C4-2B (cell line): ENCODE measurements around the gene ATAD3B.

Experiments
- H3K27ac ChIP-seq: fragments of 450-650 bp; 2 replicates; pipeline ENCODE4 v1.5.1; 2017
- ZFX ChIP-seq: fragments of 450-650 bp; IDR thresholded peaks from 2 replicates; pipeline ENCODE4 v1.6.1; 2017
- TF ChIP-seq, protein P1 (sequence below): fragments of 450-650 bp; conservative IDR thresholded peaks from 2 replicates; pipeline ENCODE4 v1.5.1; 2017; ENCODE audit warnings: mild to moderate bottlenecking

ATAD3B gene

DNA sequence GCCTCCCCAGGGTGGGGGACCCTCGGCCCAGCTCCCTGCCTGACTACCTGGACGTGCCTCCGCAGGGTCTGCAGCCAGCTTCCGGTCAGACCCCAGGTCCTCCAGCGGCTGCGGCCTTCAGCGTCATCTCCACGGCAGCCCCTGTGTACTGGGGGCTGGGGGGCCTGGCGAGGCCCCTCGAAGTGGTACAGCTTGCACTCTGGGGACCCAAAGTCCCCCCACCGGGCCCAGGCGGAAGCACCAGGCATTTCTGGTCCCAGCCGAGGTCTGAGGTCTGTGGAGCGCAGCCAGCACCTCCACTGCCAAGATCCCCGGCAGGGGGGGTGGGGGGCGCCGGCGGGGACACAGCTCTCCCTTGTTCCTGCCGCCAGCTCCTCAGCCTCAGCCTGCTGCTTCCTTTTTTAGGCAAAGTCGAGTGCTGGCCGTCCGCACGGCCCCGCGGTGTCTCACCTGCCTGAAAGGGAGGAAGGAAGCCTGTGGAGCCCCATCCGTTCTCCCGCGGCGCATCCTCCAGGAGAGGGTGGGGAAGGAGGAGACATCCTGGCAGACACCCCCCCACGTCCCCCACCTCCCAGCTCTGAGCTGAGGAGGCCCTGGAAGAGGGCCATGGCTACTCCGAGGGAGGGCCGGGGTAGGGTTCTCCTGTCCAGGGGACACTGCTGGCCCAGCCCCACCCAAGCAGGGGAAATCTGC lies 37.3 kb upstream of the ATAD3B start:
- H3K27ac ChIP-seq, result peak overlapping the region; percentile 100
- TF ChIP-seq, protein P1, sequence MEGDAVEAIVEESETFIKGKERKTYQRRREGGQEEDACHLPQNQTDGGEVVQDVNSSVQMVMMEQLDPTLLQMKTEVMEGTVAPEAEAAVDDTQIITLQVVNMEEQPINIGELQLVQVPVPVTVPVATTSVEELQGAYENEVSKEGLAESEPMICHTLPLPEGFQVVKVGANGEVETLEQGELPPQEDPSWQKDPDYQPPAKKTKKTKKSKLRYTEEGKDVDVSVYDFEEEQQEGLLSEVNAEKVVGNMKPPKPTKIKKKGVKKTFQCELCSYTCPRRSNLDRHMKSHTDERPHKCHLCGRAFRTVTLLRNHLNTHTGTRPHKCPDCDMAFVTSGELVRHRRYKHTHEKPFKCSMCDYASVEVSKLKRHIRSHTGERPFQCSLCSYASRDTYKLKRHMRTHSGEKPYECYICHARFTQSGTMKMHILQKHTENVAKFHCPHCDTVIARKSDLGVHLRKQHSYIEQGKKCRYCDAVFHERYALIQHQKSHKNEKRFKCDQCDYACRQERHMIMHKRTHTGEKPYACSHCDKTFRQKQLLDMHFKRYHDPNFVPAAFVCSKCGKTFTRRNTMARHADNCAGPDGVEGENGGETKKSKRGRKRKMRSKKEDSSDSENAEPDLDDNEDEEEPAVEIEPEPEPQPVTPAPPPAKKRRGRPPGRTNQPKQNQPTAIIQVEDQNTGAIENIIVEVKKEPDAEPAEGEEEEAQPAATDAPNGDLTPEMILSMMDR, result no peak
- TF ChIP-seq ZFX, result no peak

DNA sequence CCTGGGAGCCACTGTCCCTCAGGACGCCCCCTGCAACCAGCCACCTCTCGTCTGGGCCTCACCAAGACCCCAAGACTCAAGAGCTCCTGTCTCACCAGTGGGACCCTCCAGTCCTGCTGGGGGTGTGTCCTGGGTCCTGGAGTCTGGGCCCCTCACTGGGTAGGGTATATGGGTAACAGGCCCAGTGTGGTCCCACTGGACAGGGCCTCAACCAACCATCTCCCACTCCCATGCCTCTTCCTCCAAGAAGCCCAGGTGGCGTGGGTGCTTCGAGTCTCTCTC lies 36.8 kb upstream of the ATAD3B start:
- TF ChIP-seq, protein P1, result no peak
- no peak for TF ChIP-seq ZFX

DNA sequence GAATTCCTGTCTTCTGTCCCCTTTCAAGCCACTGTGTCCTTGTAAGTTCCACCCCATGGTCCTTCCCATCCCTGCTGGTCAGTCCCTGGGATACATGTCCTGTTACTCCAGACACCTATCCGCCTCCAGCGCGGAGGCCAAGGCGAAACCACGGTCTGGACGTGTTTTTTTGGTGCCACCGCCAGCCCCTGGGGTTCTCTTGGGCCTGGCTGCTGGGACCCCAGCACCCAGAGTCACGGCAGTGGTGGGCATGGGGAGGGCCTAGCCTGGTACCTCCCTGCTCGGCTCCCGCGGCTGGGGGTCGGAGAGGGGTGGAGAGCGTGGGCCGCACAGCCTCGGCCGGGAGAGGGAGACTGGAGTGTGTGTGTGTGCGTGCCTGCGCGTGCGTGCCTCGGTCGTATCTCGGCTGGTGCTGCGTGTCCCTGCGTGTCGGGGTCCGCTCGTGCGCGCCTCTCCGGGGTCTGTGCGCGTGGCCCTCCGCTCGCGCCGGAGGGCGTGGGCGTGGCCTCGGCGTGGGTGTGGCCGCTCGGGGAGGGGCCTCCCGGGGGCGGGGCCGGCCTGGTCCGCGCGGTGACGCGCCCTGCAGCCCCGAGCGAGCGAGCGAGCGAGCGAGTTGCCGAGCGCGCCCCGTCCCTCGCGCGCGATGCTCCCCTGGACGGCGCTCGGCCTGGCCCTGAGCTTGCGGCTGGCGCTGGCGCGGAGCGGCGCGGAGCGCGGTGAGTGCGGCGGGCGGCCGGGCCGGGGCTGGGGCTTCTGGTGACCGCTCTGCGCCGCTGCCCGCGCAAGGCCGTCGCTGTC lies 36.3 kb upstream of the ATAD3B start, which contains the start of gene VWA1:
Gene VWA1, plus strand, starts transcription at position 585 of the 798 bp plus-strand sequence. Its CDS starts 59 bp downstream, at position 644.
- H3K27ac ChIP-seq, result peak within 1 kb of the TSS; percentile 100
- TF ChIP-seq, protein P1, result no peak; the same call in 1 of the 2 replicates
- TF ChIP-seq ZFX, result peak; percentile 59; the same call in 1 of the 2 replicates

More for the DNA sequence above, 36.8 kb upstream of the ATAD3B start:
- peak overlapping the region; percentile 100 for H3K27ac ChIP-seq

DNA sequence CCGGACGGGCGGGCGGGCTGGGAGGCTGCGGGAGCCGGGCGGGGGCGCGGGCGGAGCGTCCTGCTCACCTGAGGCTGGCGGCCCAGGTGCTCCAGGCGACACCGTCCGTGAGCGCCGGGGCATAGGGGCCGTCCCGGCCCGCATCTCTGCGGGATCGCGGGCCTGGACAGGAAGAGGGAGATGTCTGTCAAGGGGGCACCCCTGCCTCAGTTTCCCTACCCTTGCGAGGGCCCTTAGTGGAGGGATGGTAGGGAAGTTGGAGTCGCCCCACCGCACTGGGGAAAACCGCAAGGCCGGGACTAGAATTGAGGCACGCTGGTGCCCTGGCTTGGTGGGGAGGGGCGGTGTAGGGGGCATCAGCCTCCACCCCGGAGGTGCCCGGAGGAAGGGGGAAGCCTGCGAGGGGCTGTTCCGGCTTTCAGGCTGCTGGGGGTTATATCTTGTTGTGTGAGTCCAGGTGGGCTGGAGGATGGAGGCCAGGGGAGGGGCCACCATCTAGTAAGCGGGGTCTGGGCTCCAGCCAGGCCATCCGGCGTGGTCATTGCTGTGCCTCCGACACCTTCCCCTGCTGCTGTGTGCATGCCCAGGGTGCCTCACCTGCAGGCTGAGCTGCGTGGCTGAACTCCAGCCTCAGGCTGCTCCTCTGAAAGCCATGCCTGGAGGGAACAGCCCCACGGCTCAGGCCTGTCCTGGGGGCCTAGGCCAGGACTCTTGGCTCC lies 35.5 kb upstream of the ATAD3B start:
- peak; percentile 52; the same call in 1 of the 2 replicates for TF ChIP-seq ZFX
- TF ChIP-seq, protein P1, result no peak
- H3K27ac ChIP-seq, result peak overlapping the region; percentile 100

DNA sequence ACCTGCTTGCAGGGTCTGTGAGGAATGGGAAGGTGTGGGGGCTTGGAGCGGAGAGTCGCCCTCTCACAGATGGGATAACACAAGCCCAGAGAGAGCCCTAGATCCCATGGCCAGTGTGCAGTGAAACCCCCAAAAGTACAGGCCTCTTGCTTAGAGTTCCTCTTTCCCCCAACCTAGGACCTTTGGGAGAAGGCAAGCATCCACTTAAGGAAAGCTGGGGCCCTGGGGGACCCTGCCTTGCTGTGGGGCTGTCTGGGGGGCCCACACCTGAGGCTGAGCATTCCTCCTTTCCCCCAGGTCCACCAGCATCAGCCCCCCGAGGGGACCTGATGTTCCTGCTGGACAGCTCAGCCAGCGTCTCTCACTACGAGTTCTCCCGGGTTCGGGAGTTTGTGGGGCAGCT lies 34.9 kb upstream of the ATAD3B start:
- TF ChIP-seq, protein P1, result no peak
- no peak for TF ChIP-seq ZFX
- peak overlapping the region; percentile 100 for H3K27ac ChIP-seq

DNA sequence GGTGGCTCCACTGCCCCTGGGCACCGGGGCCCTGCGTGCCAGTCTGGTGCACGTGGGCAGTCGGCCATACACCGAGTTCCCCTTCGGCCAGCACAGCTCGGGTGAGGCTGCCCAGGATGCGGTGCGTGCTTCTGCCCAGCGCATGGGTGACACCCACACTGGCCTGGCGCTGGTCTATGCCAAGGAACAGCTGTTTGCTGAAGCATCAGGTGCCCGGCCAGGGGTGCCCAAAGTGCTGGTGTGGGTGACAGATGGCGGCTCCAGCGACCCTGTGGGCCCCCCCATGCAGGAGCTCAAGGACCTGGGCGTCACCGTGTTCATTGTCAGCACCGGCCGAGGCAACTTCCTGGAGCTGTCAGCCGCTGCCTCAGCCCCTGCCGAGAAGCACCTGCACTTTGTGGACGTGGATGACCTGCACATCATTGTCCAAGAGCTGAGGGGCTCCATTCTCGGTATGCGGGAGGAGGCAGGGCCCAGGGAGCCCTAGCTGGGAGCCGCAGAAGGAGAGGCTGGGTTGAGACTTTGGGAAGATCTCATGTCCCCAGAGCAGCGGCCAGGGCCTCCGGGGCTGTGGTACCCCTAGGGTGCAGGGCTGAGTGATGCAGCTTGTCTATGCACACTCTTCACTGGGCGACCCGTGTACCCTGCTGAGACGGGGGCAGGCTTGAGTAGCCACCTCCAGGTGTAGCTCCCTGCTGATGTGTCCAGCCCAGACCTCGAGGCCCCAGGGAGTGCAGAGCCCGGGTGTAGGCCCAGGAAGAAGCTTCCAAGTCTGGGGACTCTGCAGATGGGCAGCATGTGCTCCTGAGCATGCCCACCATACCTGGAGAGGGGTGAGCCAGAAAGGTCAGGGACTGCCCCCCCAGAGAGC lies 34.3 kb upstream of the ATAD3B start:
- H3K27ac ChIP-seq, result peak overlapping the region; percentile 100
- TF ChIP-seq ZFX, result no peak
- TF ChIP-seq, protein P1, result no peak
